ENCODE data around the gene TSPAN3.

DNA sequence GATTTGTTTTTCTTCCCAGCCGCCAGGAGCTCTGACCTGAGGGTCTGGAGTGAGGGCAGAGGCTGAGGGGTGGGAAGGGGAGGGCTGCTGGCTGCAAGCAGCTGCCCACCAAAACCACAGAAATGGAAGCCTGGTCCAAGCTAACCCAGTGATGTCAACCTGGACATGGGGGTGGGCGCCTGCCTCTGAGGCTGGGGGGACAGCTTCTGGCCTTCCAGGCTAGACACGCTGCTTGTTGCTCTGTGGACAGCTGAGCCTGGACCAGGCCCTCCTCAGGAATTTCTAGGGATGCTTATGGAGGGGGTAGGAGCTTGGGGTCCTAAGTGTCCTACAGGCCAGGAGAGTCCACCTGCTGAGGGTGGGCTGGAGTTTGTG lies 54.6 kb downstream of the TSPAN3 start:
- TF ChIP-seq, protein P1, sequence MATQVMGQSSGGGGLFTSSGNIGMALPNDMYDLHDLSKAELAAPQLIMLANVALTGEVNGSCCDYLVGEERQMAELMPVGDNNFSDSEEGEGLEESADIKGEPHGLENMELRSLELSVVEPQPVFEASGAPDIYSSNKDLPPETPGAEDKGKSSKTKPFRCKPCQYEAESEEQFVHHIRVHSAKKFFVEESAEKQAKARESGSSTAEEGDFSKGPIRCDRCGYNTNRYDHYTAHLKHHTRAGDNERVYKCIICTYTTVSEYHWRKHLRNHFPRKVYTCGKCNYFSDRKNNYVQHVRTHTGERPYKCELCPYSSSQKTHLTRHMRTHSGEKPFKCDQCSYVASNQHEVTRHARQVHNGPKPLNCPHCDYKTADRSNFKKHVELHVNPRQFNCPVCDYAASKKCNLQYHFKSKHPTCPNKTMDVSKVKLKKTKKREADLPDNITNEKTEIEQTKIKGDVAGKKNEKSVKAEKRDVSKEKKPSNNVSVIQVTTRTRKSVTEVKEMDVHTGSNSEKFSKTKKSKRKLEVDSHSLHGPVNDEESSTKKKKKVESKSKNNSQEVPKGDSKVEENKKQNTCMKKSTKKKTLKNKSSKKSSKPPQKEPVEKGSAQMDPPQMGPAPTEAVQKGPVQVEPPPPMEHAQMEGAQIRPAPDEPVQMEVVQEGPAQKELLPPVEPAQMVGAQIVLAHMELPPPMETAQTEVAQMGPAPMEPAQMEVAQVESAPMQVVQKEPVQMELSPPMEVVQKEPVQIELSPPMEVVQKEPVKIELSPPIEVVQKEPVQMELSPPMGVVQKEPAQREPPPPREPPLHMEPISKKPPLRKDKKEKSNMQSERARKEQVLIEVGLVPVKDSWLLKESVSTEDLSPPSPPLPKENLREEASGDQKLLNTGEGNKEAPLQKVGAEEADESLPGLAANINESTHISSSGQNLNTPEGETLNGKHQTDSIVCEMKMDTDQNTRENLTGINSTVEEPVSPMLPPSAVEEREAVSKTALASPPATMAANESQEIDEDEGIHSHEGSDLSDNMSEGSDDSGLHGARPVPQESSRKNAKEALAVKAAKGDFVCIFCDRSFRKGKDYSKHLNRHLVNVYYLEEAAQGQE (IDR thresholded peaks at IDR 0.05; ENCODE audit: low read depth) = no peak
- TF ChIP-seq TCF12 (IDR thresholded peaks at IDR 0.05; ENCODE audit: low read depth) (no peak), TAF1 (IDR thresholded peaks at IDR 0.05; ENCODE audit: low read depth) (no peak)
- TF ChIP-seq, protein P2, sequence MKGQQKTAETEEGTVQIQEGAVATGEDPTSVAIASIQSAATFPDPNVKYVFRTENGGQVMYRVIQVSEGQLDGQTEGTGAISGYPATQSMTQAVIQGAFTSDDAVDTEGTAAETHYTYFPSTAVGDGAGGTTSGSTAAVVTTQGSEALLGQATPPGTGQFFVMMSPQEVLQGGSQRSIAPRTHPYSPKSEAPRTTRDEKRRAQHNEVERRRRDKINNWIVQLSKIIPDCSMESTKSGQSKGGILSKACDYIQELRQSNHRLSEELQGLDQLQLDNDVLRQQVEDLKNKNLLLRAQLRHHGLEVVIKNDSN (IDR thresholded peaks at IDR 0.05) = no peak
